WTC11 (cell line): ENCODE measurements around the gene DNAH5.

Source experiments
- ARID4B ChIP-seq: sonication (generic); formaldehyde crosslinking; IDR thresholded peaks from 2 replicates; pipeline ENCODE4 v1.8.0; 2023; ENCODE audit warnings: missing genetic modification reagents, mild to moderate bottlenecking, borderline replicate concordance
- ATF2 ChIP-seq: sonication (generic); formaldehyde crosslinking; IDR thresholded peaks from 2 replicates; pipeline ENCODE4 v1.8.1; 2022; ENCODE audit warnings: low read depth, missing genetic modification reagents, borderline replicate concordance
- CTCF ChIP-seq: fragments of 200-600 bp; IDR thresholded peaks from 2 replicates; pipeline ENCODE4 v1.8.0; 2022; ENCODE audit warnings: antibody characterized with exemption
- E2F4 ChIP-seq: sonication (generic); formaldehyde crosslinking; IDR thresholded peaks from 2 replicates; pipeline ENCODE4 v1.8.1; 2022; ENCODE audit warnings: low read depth, mild to moderate bottlenecking, moderate library complexity, missing genetic modification reagents, borderline replicate concordance
- ELF4 ChIP-seq: sonication (generic); formaldehyde crosslinking; IDR thresholded peaks from 2 replicates; pipeline ENCODE4 v1.8.1; 2022; ENCODE audit warnings: low read depth, mild to moderate bottlenecking, moderate library complexity, missing genetic modification reagents
- HMGXB4 ChIP-seq: sonication (generic); formaldehyde crosslinking; IDR thresholded peaks from 2 replicates; pipeline ENCODE4 v1.8.1; 2023; ENCODE audit warnings: mild to moderate bottlenecking, moderate library complexity, missing genetic modification reagents
- MAX ChIP-seq: sonication (generic); formaldehyde crosslinking; IDR thresholded peaks from 2 replicates; pipeline ENCODE4 v1.8.0; 2022; ENCODE audit warnings: mild to moderate bottlenecking, missing genetic modification reagents
- NR3C1 ChIP-seq: sonication (generic); formaldehyde crosslinking; conservative IDR thresholded peaks from 2 replicates; pipeline ENCODE4 v1.8.1; 2023; ENCODE audit warnings: low read depth, mild to moderate bottlenecking, missing genetic modification reagents
- TEAD4 ChIP-seq: sonication (generic); formaldehyde crosslinking; IDR thresholded peaks from 2 replicates; pipeline ENCODE4 v1.8.0; 2022; ENCODE audit warnings: mild to moderate bottlenecking, missing genetic modification reagents

- TF ChIP-seq NR3C1 (CRISPR knock-in tag) (no peak), HMGXB4 (CRISPR knock-in tag) (no peak), ATF2 (no peak), CTCF (no peak), ELF4 (CRISPR knock-in tag) (no peak), MAX (CRISPR knock-in tag) (no peak), ARID4B (CRISPR knock-in tag) (no peak), E2F4 (no peak), TEAD4 (CRISPR knock-in tag) (no peak)
These were observed 284.4 kb downstream of the DNAH5 start for GRCh38 chr5:13660072-13660471.
